Measurements from ENCODE around the gene BTG4. TPM values are rescaled to one million over a fixed set of nuclear protein-coding genes. Genes with fewer than 3 reads are reported as not detected.

The BTG4 gene
- total RNA-seq, 1 experiment from 2014 or later = not detected

- DNase-seq (ENCODE audit: low read depth) = no peak
- in situ Hi-C loops (cut with HindIII; ENCODE audit: low pct_unique_long_range_greater_than_20kb, low sequenced_read_pairs) = no loop called here
These were observed 50.5 kb downstream of the BTG4 start for GRCh38 chr11:111461460-111462235.

- in situ Hi-C loops (cut with HindIII; ENCODE audit: low pct_unique_long_range_greater_than_20kb, low sequenced_read_pairs) = no loop called here
- DNase-seq (ENCODE audit: low read depth) = no peak
These were observed 51.3 kb downstream of the BTG4 start for GRCh38 chr11:111460856-111461255.

- in situ Hi-C loops (cut with HindIII; ENCODE audit: low pct_unique_long_range_greater_than_20kb, low sequenced_read_pairs) = no loop called here
- DNase-seq (ENCODE audit: low read depth) = no peak
These were observed 51.8 kb downstream of the BTG4 start for GRCh38 chr11:111460340-111460739.

- in situ Hi-C loops (cut with HindIII; ENCODE audit: low pct_unique_long_range_greater_than_20kb, low sequenced_read_pairs) = no loop called here
- DNase-seq (ENCODE audit: low read depth) = no peak
These were observed 52.5 kb downstream of the BTG4 start for GRCh38 chr11:111459506-111460270.

- in situ Hi-C loops (cut with HindIII; ENCODE audit: low pct_unique_long_range_greater_than_20kb, low sequenced_read_pairs) = no loop called here
- no peak for DNase-seq (ENCODE audit: low read depth)
These were observed 54.3 kb downstream of the BTG4 start for GRCh38 chr11:111457731-111458368.

GRCh38 chr11:111456859-111457730 is 55.1 kb downstream of the BTG4 start:
- in situ Hi-C loops (cut with HindIII; ENCODE audit: low pct_unique_long_range_greater_than_20kb, low sequenced_read_pairs) = no loop called here
- DNase-seq (ENCODE audit: low read depth) = no peak

- in situ Hi-C loops (cut with HindIII; ENCODE audit: low pct_unique_long_range_greater_than_20kb, low sequenced_read_pairs) = no loop called here
- DNase-seq (ENCODE audit: low read depth) = no peak
These were observed 55.9 kb downstream of the BTG4 start for GRCh38 chr11:111456086-111456858.

- DNase-seq (ENCODE audit: low read depth) = no peak
- in situ Hi-C loops (cut with HindIII; ENCODE audit: low pct_unique_long_range_greater_than_20kb, low sequenced_read_pairs) = no loop called here
These were observed 56.7 kb downstream of the BTG4 start for GRCh38 chr11:111455291-111456085.

GRCh38 chr11:111454561-111455192 is 57.5 kb downstream of the BTG4 start:
- DNase-seq (ENCODE audit: low read depth) = no peak
- in situ Hi-C loops (cut with HindIII; ENCODE audit: low pct_unique_long_range_greater_than_20kb, low sequenced_read_pairs) = no loop called here

- DNase-seq (ENCODE audit: low read depth) = no peak
- in situ Hi-C loops (cut with HindIII; ENCODE audit: low pct_unique_long_range_greater_than_20kb, low sequenced_read_pairs) = no loop called here
These were observed 59.2 kb downstream of the BTG4 start for GRCh38 chr11:111452817-111453552.

GRCh38 chr11:111452146-111452545 is 60.0 kb downstream of the BTG4 start:
- DNase-seq (ENCODE audit: low read depth) = no peak
- in situ Hi-C loops (cut with HindIII; ENCODE audit: low pct_unique_long_range_greater_than_20kb, low sequenced_read_pairs) = no loop called here

- in situ Hi-C loops (cut with HindIII; ENCODE audit: low pct_unique_long_range_greater_than_20kb, low sequenced_read_pairs) = no loop called here
- no peak for DNase-seq (ENCODE audit: low read depth)
These were observed 61.5 kb downstream of the BTG4 start for GRCh38 chr11:111450480-111451320.

- in situ Hi-C loops (cut with HindIII; ENCODE audit: low pct_unique_long_range_greater_than_20kb, low sequenced_read_pairs) = no loop called here
- DNase-seq (ENCODE audit: low read depth) = no peak
These were observed 62.3 kb downstream of the BTG4 start for GRCh38 chr11:111449696-111450479.

GRCh38 chr11:111448831-111449557 is 63.2 kb downstream of the BTG4 start:
- in situ Hi-C loops (cut with HindIII; ENCODE audit: low pct_unique_long_range_greater_than_20kb, low sequenced_read_pairs) = no loop called here

More at GRCh38 chr11:111448831-111449557, 63.2 kb downstream of the BTG4 start:
- no peak for DNase-seq (ENCODE audit: low read depth)

Measured in Caki2 (cell line).